Measurements from ENCODE around the gene FAAP100. TPM values are rescaled to one million over a fixed set of nuclear protein-coding genes. Genes with fewer than 3 reads are reported as not detected.
"Not testable (repeated sequence)": the region's sequence is repeated elsewhere in the genome, so short reads cannot be mapped to it uniquely, and the experiment has no call there.

FAAP100 gene
- total and polyA plus RNA-seq, 2 experiments from 2014 or later = 25.2 to 44.9 TPM

DNA sequence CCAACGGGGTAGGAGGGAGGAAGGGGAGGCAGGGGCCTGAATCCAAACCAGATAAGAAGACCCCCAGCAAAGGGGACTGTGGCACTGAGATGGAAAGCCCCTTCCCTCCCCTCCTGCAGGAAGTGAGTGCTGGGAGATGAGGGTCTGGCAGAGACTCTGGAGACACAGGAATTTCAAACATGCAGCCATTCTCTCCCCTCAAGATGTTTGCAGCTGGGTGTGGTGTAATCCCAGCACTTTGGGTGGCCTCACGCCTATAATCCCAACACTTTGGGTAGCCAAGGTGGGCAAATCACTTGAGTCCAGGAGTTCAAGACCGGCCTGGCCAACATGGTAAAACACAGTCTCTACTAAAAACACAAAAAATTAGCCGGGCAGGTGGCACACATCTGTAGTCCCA lies 33.9 kb upstream of the FAAP100 start:
- Histone ChIP-seq H3K4me2 (ENCODE audit: unreplicated experiment) (no peak overlapping the region), H3K4me1 (ENCODE audit: insufficient read depth) (peaks cover 10% of the 10 kb centered on the region), H3K9me3 (ENCODE audit: low read depth) (no peaks in the 10 kb centered on the region), H4K20me1 (ENCODE audit: insufficient read depth) (no peaks in the 10 kb centered on the region), H3F3A (ENCODE audit: insufficient read depth) (peaks cover 26% of the 10 kb centered on the region), H3K4me3 (no peak overlapping the region), H3K36me3 (ENCODE audit: low read depth) (peaks cover 69% of the 10 kb centered on the region), H3K27ac (no peak overlapping the region), H3K79me2 (ENCODE audit: insufficient read depth) (peaks cover 23% of the 10 kb centered on the region), H3K9ac (no peak overlapping the region), H3K9me2 (ENCODE audit: insufficient read depth) (no peaks in the 10 kb centered on the region), H3K27me3 (replicated peaks; ENCODE audit: insufficient read depth) (no peaks in the 10 kb centered on the region), H2AFZ (no peak overlapping the region)
- in situ Hi-C loops (cut with MboI) = no loop called here
- DNase-seq = no peak
- TF ChIP-seq EZH2 (IDR thresholded peaks at IDR 0.05; ENCODE audit: insufficient read depth, poor library complexity, severe bottlenecking) = no peak
- TF ChIP-seq EZH2phosphoT487 (IDR thresholded peaks at IDR 0.05; ENCODE audit: insufficient read depth, low read depth) = no peak
- WGBS, 2 experiments (ENCODE audit: low coverage in 1 of 2, low lambda C conversion rate in 2 of 2, missing lambda C conversion rate in 2 of 2) = 72 to 86% methylated on average over 4 of the region's 4 CpGs

DNA sequence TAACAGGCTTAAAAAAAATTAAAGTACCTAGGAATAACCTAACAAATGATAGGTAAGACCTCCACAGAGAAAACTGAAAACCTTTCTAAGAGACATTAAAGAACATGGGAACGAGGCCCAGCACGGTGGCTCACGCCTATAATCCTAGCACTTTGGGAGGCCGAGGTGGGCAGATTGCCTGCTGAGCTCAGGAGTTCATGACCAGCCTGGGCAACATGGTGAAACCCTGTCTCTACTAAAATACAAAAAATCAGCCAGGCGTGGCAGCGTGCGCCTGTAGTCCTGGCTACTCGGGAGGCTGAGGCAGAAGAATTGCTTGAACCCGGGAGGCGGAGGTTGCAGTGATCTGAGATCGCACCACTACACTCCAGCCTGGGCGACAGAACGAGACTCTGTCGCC lies 32.6 kb upstream of the FAAP100 start:
- H3K27me3 ChIP-seq (replicated peaks; ENCODE audit: insufficient read depth); H3K27ac ChIP-seq; H2AFZ ChIP-seq; H4K20me1 ChIP-seq (ENCODE audit: insufficient read depth); H3K4me3 ChIP-seq; H3K9ac ChIP-seq; DNase-seq; H3K4me2 ChIP-seq (ENCODE audit: unreplicated experiment); H3K9me2 ChIP-seq (ENCODE audit: insufficient read depth); H3K9me3 ChIP-seq (ENCODE audit: low read depth); in situ Hi-C loops (cut with MboI): not testable (repeated sequence)
- peaks cover 21% of the 10 kb centered on the region for H3K4me1 ChIP-seq (ENCODE audit: insufficient read depth)
- 93 to 94% methylated on average over 12 to 14 of the region's 14 CpGs for WGBS, 2 experiments (ENCODE audit: low coverage in 1 of 2, low lambda C conversion rate in 2 of 2, missing lambda C conversion rate in 2 of 2)
- H3K36me3 ChIP-seq (ENCODE audit: low read depth) = peaks cover 61% of the 10 kb centered on the region
- H3K79me2 ChIP-seq (ENCODE audit: insufficient read depth) = peaks cover 34% of the 10 kb centered on the region
- peaks cover 26% of the 10 kb centered on the region for H3F3A ChIP-seq (ENCODE audit: insufficient read depth)

DNA sequence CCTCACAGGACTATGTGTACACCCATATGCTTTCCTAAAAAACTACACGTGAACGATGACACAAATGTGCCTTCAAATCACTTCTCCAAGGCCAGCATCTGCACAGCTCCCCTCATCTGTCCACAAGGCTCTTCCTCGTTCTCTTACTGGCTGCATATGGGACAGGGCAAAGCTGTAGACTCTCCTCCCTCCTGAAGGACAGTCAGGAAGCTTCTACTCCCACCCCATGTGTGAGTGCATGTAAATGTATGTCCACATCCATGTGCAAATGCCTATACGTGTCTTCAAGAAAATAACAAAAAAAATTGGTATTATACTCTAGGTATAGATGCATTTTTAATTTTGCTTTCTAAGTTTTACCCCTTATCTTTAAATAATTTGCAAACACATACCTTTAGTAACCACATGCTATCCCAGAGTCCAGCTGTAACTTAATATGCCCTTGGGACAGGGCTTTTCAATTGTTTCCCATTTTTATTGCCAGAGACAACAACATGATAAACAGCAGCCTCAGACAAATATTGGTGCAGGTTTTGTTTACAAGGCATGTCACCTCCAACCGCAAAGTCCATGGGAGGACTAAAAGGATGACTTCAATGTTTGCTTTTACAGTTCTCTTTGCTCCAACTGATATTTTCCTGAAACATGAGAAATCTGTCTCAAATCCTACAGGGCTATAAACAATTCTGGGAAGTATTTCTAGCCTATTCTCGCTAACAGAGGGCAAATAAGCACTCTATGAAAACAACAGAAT lies 31.6 kb upstream of the FAAP100 start:
- no peaks in the 10 kb centered on the region for H3K27me3 ChIP-seq (replicated peaks; ENCODE audit: insufficient read depth)
- H2AFZ ChIP-seq = no peak overlapping the region
- H3K4me3 ChIP-seq = no peak overlapping the region
- peaks cover 28% of the 10 kb centered on the region for H3F3A ChIP-seq (ENCODE audit: insufficient read depth)
- no peaks in the 10 kb centered on the region for H4K20me1 ChIP-seq (ENCODE audit: insufficient read depth)
- TF ChIP-seq EZH2 (IDR thresholded peaks at IDR 0.05; ENCODE audit: insufficient read depth, poor library complexity, severe bottlenecking) (no peak), EZH2phosphoT487 (IDR thresholded peaks at IDR 0.05; ENCODE audit: insufficient read depth, low read depth) (no peak)
- H3K9me3 ChIP-seq (ENCODE audit: low read depth) = no peaks in the 10 kb centered on the region
- in situ Hi-C loops (cut with MboI) = no loop called here
- no peak overlapping the region for H3K9ac ChIP-seq
- WGBS, 2 experiments (ENCODE audit: low coverage in 1 of 2, low lambda C conversion rate in 2 of 2, missing lambda C conversion rate in 2 of 2) = 94 to 96% methylated on average over 6 of the region's 6 CpGs
- peaks cover 53% of the 10 kb centered on the region for H3K36me3 ChIP-seq (ENCODE audit: low read depth)
- H3K79me2 ChIP-seq (ENCODE audit: insufficient read depth) = peaks cover 43% of the 10 kb centered on the region
- H3K27ac ChIP-seq = no peak overlapping the region
- no peak overlapping the region for H3K4me2 ChIP-seq (ENCODE audit: unreplicated experiment)
- DNase-seq = no peak
- peaks cover 31% of the 10 kb centered on the region for H3K4me1 ChIP-seq (ENCODE audit: insufficient read depth)
- no peaks in the 10 kb centered on the region for H3K9me2 ChIP-seq (ENCODE audit: insufficient read depth)

DNA sequence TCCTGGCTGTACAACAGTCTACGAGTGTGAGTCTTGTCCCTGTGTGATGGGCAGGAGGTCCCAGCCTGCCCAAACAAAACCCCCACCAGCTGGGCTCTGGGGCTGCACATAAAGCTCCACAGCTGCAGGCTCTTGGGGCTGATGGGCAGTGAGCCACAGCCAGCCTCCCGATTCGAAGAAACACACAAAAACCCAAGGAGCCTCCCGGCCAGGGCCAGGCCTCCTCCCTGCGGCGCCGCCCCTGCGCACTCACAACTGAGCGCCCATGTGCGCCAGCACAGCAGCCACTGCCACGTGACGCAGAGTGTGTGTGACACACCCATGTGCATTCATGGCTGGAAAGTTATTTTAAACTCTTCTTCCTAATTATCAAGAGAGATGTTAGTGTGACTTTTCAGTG lies 30.6 kb upstream of the FAAP100 start:
- Histone ChIP-seq H3K9me2 (ENCODE audit: insufficient read depth) (no peaks in the 10 kb centered on the region), H2AFZ (no peak overlapping the region), H3K4me2 (ENCODE audit: unreplicated experiment) (peak overlapping the region; percentile 10), H4K20me1 (ENCODE audit: insufficient read depth) (no peaks in the 10 kb centered on the region), H3K36me3 (ENCODE audit: low read depth) (peaks cover 43% of the 10 kb centered on the region), H3K9me3 (ENCODE audit: low read depth) (no peaks in the 10 kb centered on the region), H3K27ac (peak overlapping the region; percentile 77), H3F3A (ENCODE audit: insufficient read depth) (peaks cover 36% of the 10 kb centered on the region), H3K4me3 (no peak overlapping the region), H3K79me2 (ENCODE audit: insufficient read depth) (peaks cover 51% of the 10 kb centered on the region), H3K4me1 (ENCODE audit: insufficient read depth) (peaks cover 40% of the 10 kb centered on the region), H3K27me3 (replicated peaks; ENCODE audit: insufficient read depth) (no peaks in the 10 kb centered on the region), H3K9ac (peak overlapping the region; percentile 23)
- DNase-seq = no peak
- in situ Hi-C loops (cut with MboI) = no loop called here
- WGBS, 2 experiments (ENCODE audit: low coverage in 1 of 2, low lambda C conversion rate in 2 of 2, missing lambda C conversion rate in 2 of 2) = 70 to 72% methylated on average over 12 of the region's 12 CpGs
- no peak for TF ChIP-seq EZH2 (IDR thresholded peaks at IDR 0.05; ENCODE audit: insufficient read depth, poor library complexity, severe bottlenecking)
- no peak for TF ChIP-seq EZH2phosphoT487 (IDR thresholded peaks at IDR 0.05; ENCODE audit: insufficient read depth, low read depth)

All from GM23248 (cell line).